AG04449 (cell line): Measurements from ENCODE around the gene SDK1.

Source experiments
- CTCF ChIA-PET: fragments of 350-600 bp; formaldehyde crosslinking; extraction: SDS; loops from one replicate; lab custom pipeline; 2021; ENCODE audit warnings: antibody characterized with exemption; lab: Yijun Ruan, JAX
- POLR2A ChIA-PET: fragments of 400-600, 350-600 bp; formaldehyde crosslinking; extraction: SDS; loops from one replicate; lab custom pipeline; 2020; ENCODE audit warnings: antibody characterized with exemption, inconsistent platforms; lab: Yijun Ruan, JAX
- DNase-seq: peaks from one replicate; pipeline ENCODE4 v3.0.0-alpha.2; 2010; ENCODE audit warnings: low read depth, low spot score
- H3K4me3 ChIP-seq: 2 replicates; pipeline ENCODE4 v1.5.1; 2011; ENCODE audit warnings: low read depth, mild to moderate bottlenecking, control low read depth, low read length
- TF ChIP-seq, protein P1 (sequence below): IDR thresholded peaks from one replicate; pipeline ENCODE4 v1.5.1; 2011; ENCODE audit warnings: mild to moderate bottlenecking, moderate library complexity, low read length, control low read depth, inconsistent platforms; ENCODE audit not compliant: insufficient read depth; ENCODE audit errors: missing control alignments

The SDK1 gene

DNA sequence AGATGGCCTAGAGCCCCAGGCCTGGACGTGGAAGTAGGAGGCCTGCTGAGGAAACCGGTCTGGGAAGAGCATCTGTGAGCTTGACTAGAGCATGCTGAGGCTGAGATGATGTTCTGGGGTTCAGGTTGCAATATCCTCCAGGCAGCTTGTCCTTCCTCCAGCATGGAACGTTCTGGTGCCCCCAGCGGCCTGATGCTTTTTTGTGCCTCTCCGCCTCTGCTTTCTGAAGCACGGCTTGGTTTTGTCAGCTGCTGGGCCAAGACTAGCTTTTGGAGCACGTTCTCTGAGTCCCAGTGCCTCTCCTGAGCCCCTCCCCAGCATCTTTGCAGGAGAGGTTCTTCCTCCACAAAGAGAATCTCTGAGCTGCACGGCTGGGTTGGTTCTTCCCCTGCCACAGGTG lies 699.1 kb downstream of the SDK1 start:
- no peak for DNase-seq
- TF ChIP-seq, protein P1, sequence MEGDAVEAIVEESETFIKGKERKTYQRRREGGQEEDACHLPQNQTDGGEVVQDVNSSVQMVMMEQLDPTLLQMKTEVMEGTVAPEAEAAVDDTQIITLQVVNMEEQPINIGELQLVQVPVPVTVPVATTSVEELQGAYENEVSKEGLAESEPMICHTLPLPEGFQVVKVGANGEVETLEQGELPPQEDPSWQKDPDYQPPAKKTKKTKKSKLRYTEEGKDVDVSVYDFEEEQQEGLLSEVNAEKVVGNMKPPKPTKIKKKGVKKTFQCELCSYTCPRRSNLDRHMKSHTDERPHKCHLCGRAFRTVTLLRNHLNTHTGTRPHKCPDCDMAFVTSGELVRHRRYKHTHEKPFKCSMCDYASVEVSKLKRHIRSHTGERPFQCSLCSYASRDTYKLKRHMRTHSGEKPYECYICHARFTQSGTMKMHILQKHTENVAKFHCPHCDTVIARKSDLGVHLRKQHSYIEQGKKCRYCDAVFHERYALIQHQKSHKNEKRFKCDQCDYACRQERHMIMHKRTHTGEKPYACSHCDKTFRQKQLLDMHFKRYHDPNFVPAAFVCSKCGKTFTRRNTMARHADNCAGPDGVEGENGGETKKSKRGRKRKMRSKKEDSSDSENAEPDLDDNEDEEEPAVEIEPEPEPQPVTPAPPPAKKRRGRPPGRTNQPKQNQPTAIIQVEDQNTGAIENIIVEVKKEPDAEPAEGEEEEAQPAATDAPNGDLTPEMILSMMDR, result no peak
- POLR2A ChIA-PET, result no interaction called here
- no peak overlapping the region for H3K4me3 ChIP-seq
- CTCF ChIA-PET, result no interaction called here

DNA sequence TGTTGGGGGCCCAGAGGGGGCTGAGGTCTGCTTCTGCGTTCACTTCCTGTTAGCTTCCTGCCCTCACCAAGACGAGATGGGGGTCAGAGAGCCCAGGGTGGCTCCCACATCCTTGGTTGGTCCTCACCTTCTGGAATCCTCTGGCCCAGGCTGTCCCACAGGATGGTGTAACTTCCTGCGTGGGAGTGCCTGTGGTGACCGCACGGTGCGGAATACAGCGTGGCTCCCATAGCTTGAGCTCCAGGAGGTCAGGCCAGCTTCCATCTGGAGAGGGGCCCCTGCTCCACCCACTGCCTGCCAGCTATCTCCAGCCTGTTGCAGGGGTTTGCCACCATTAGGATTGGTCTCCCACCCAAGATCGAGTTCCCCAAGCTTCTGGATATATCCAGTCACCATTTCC lies 699.9 kb downstream of the SDK1 start:
- TF ChIP-seq, protein P1, result no peak
- H3K4me3 ChIP-seq, result no peak overlapping the region
- ChIA-PET CTCF (no interaction called here), POLR2A (no interaction called here)
- DNase-seq, result no peak

DNA sequence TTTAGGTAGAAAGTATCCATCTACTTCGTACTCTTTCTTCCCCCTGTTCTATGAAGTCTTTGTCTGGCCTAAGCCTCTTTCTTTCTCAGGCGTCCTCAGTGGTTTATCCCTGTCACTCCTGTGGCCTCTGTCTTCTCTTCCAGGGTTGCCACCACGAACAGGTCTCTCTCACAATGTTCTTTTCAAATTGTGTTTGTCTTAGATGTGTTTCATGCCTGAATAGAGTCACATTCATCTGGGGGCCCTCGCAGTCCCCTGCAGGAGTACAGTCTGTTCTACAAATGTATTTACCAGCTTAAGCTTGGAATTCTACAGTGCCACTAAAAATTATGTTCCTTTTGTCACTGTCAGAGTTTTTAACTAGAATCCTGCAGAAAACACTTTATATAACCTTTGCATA lies 700.7 kb downstream of the SDK1 start:
- TF ChIP-seq, protein P1, result no peak
- POLR2A ChIA-PET, result no interaction called here
- DNase-seq, result no peak
- no peak overlapping the region for H3K4me3 ChIP-seq
- CTCF ChIA-PET, result no interaction called here

DNA sequence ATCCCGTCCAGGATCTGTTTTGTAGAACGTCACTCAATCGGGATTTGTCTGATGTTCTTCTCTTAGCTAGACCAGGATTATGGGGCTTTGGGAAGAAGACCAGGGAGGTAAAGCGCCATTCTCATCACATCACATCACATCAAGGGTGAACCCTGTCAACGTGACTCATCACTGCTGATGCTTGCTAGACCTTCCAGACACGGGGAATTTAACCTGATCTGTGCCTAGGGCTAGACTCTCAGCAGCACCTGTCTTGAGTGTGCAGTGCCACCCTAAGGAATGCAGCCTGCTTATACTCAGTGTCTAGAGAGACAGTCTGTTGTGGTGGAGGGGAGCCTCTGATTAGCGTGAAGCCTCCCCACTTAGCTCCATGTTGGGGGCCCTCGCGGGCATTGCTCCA lies 702.5 kb downstream of the SDK1 start:
- CTCF ChIA-PET, result no interaction called here
- no peak for DNase-seq
- POLR2A ChIA-PET, result no interaction called here
- no peak overlapping the region for H3K4me3 ChIP-seq
- TF ChIP-seq, protein P1, result no peak

DNA sequence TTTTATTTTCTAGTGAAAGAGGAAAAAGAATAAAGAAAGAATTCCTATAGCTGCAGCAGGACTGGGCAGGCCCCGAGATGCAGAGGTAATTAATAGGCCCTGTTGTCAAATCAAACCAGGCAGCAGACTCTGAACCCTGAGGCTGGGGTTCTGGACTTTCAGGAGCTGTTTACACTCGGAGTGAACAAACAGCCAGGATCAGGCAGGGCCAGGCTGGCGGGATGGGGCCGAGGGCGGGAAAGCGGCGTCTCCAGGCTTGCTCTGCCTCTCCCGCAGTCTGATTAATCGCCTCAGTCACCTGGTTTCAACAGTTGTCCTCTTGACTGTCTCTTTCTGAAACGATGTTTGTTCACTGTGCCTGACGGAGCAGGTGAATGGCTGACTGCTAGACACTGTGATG lies 705.6 kb downstream of the SDK1 start:
- no peak overlapping the region for H3K4me3 ChIP-seq
- POLR2A ChIA-PET, result no interaction called here
- CTCF ChIA-PET, result no interaction called here
- TF ChIP-seq, protein P1, result no peak
- no peak for DNase-seq

DNA sequence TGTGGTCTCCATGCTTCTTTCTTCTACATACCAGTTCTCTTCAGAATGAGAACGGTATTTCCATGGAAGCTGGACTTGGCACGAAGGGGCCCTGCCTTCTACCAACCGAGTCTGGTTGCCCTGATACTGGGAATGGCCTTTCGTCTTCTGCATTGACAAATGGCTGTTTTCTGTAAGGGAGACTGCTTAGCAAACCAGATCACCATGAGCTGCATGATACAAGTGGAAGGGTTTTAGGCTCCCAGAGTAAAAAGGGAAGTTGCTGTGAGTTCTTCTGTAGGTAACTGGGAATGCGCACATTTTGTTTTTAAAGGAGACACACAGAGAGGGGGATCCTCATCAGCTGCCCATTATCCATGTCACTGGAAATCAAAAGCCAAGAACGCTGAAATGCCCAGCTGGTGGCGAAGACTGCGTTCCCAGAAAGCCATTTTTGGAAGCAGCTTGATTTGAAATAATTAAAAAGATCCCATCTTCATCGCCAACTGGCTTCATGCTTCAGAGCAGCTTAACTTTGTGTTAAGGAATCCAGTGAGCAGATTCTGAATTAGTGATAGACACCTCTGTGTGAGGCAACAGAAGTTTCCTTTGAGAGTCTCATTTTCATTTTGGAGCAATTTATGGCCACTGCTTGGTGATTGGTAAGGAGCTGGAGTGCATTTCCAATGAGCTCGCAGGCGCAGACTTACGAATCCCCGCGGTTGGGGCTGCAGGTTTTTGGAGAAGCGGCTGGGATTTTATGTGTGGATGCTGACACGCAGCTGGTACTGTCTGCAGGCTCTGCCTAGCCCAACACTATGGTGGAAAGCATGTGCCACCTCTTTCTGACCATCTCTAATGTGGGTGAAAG lies 708.4 kb downstream of the SDK1 start:
- TF ChIP-seq, protein P1, result no peak
- ChIA-PET POLR2A (no interaction called here), CTCF (no interaction called here)

More for the DNA sequence above, 708.4 kb downstream of the SDK1 start:
- DNase-seq, result no peak
- H3K4me3 ChIP-seq, result no peak overlapping the region
